Activated CD8-positive, alpha-beta memory T cell treated with anti-CD3 and anti-CD28 coated beads, Interleukin-2, amount 10 ng/mL, durations not matched to agents 7 days and 5 days (primary cell): ENCODE data around the gene OVAAL. TPM values are rescaled to one million over a fixed set of nuclear protein-coding genes. Genes with fewer than 3 reads are reported as not detected.

Experiments
- ATAC-seq: fragments of 150-1000 bp; cut with Tn5 transposase; one replicate; pipeline ENCODE4 v1.10.0; 2021; ENCODE audit warnings: moderate library complexity
- CTCF ChIA-PET: fragments of 350-600 bp; sonication (Branson Sonifier 250); formaldehyde crosslinking; loops from one replicate; lab custom pipeline; 2021; ENCODE audit warnings: antibody characterized with exemption; lab: Charles Lee
- DNase-seq: peaks from one replicate; pipeline ENCODE4 v3.0.0-alpha.2; 2020
- H3K27ac Mint-ChIP-seq: one replicate; pipeline ENCODE4 v1.8.0; 2021; ENCODE audit warnings: mild to moderate bottlenecking, mixed read lengths
- H3K27me3 Mint-ChIP-seq: one replicate; pipeline ENCODE4 v1.8.0; 2021; ENCODE audit warnings: mixed read lengths
- H3K36me3 Mint-ChIP-seq: one replicate; pipeline ENCODE4 v1.8.0; 2021; ENCODE audit warnings: mild to moderate bottlenecking, mixed read lengths
- H3K4me1 Mint-ChIP-seq: one replicate; pipeline ENCODE4 v1.8.0; 2021; ENCODE audit warnings: mixed read lengths
- H3K4me3 Mint-ChIP-seq: one replicate; pipeline ENCODE4 v1.8.0; 2021; ENCODE audit warnings: mild to moderate bottlenecking, moderate library complexity, mixed read lengths
- H3K9me3 Mint-ChIP-seq: one replicate; pipeline ENCODE4 v1.8.0; 2022; ENCODE audit warnings: low read depth, mixed read lengths
- total RNA-seq, 2 experiments: library from RNA; stranded (reverse); gene quantifications; one replicate each; pipeline ENCODE4 v1.2.3, GENCODE V29; 2021

Gene OVAAL
- total RNA-seq, 2 experiments from 2014 or later = not detected

GRCh38 chr1:180609643-180610555 is 51.1 kb downstream of the OVAAL start:
- no peak for ATAC-seq
- CTCF ChIA-PET = interaction anchor here (1.1 kb wide), 1 partner anchor 33 kb away, joined by 3 read pairs; no protein-coding TSS in a partner anchor
- Mint-ChIP-seq H3K9me3 (no peaks in the 10 kb centered on the region), H3K4me3 (no peak overlapping the region), H3K27me3 (no peaks in the 10 kb centered on the region), H3K27ac (no peak overlapping the region), H3K36me3 (no peaks in the 10 kb centered on the region), H3K4me1 (no peaks in the 10 kb centered on the region)
- no peak for DNase-seq

- CTCF ChIA-PET = no interaction called here
- ATAC-seq (no peak), DNase-seq (no peak)
- no peak overlapping the region for H3K27ac Mint-ChIP-seq
- no peaks in the 10 kb centered on the region for H3K36me3 Mint-ChIP-seq
- no peaks in the 10 kb centered on the region for H3K4me1 Mint-ChIP-seq
- no peaks in the 10 kb centered on the region for H3K27me3 Mint-ChIP-seq
- H3K9me3 Mint-ChIP-seq = no peaks in the 10 kb centered on the region
- no peak overlapping the region for H3K4me3 Mint-ChIP-seq
Measured at GRCh38 chr1:180610556-180611015, 51.8 kb downstream of the OVAAL start.

GRCh38 chr1:180611016-180611930 is 52.5 kb downstream of the OVAAL start:
- no peaks in the 10 kb centered on the region for H3K27me3 Mint-ChIP-seq

GRCh38 chr1:180612632-180613031 is 53.9 kb downstream of the OVAAL start:
- no peaks in the 10 kb centered on the region for H3K9me3 Mint-ChIP-seq
- CTCF ChIA-PET = no interaction called here
- no peak overlapping the region for H3K4me3 Mint-ChIP-seq

More at GRCh38 chr1:180611016-180611930, 52.5 kb downstream of the OVAAL start:
- DNase-seq = no peak
- H3K4me3 Mint-ChIP-seq = no peak overlapping the region
- no peak overlapping the region for H3K27ac Mint-ChIP-seq
- H3K36me3 Mint-ChIP-seq = no peaks in the 10 kb centered on the region
- no peak for ATAC-seq
- no peaks in the 10 kb centered on the region for H3K9me3 Mint-ChIP-seq
- CTCF ChIA-PET = no interaction called here
- H3K4me1 Mint-ChIP-seq = no peaks in the 10 kb centered on the region

GRCh38 chr1:180614730-180615129 is 56.0 kb downstream of the OVAAL start:
- no peak for DNase-seq
- CTCF ChIA-PET = no interaction called here
- no peak overlapping the region for H3K4me3 Mint-ChIP-seq
- no peak for ATAC-seq
- no peaks in the 10 kb centered on the region for H3K9me3 Mint-ChIP-seq
- H3K27me3 Mint-ChIP-seq = no peaks in the 10 kb centered on the region
- H3K4me1 Mint-ChIP-seq = no peaks in the 10 kb centered on the region
- no peaks in the 10 kb centered on the region for H3K36me3 Mint-ChIP-seq
- no peak overlapping the region for H3K27ac Mint-ChIP-seq

More at GRCh38 chr1:180612632-180613031, 53.9 kb downstream of the OVAAL start:
- Mint-ChIP-seq H3K4me1 (no peaks in the 10 kb centered on the region), H3K27ac (no peak overlapping the region), H3K27me3 (no peaks in the 10 kb centered on the region), H3K36me3 (no peaks in the 10 kb centered on the region)
- ATAC-seq (no peak), DNase-seq (no peak)

GRCh38 chr1:180615493-180616290 is 56.9 kb downstream of the OVAAL start:
- no peaks in the 10 kb centered on the region for H3K27me3 Mint-ChIP-seq
- H3K36me3 Mint-ChIP-seq = no peaks in the 10 kb centered on the region
- no peak overlapping the region for H3K27ac Mint-ChIP-seq
- no peak for ATAC-seq
- no peak overlapping the region for H3K4me3 Mint-ChIP-seq
- CTCF ChIA-PET = no interaction called here
- no peaks in the 10 kb centered on the region for H3K9me3 Mint-ChIP-seq
- H3K4me1 Mint-ChIP-seq = no peaks in the 10 kb centered on the region
- DNase-seq = no peak

Other genes starting within 250 kb of the OVAAL start
- gene ACBD6, start 56.4 kb upstream of the OVAAL start, total RNA-seq = 10 to 100 TPM; 39.8 to 41.3 TPM
- 10 to 100 TPM; 17.6 to 21.9 TPM for gene XPR1, start 73.1 kb downstream of the OVAAL start, total RNA-seq